Glutamatergic neuron (in vitro differentiated cells): Measurements from ENCODE around the gene KCTD17. TPM values are rescaled to one million over a fixed set of nuclear protein-coding genes. Genes with fewer than 3 reads are reported as not detected.

Experiments
- DNase-seq: peaks from one replicate; pipeline ENCODE4 v3.0.0; 2022
- H3K27ac Mint-ChIP-seq: one replicate; pipeline ENCODE4 v1.8.0; 2020; ENCODE audit warnings: mild to moderate bottlenecking, mixed read lengths, inconsistent platforms; ENCODE audit not compliant: unreplicated experiment
- H3K27me3 Mint-ChIP-seq: one replicate; pipeline ENCODE4 v1.8.0; 2020; ENCODE audit warnings: mild to moderate bottlenecking, moderate library complexity, mixed read lengths, inconsistent platforms; ENCODE audit not compliant: unreplicated experiment
- H3K36me3 Mint-ChIP-seq: one replicate; pipeline ENCODE4 v1.8.0; 2020; ENCODE audit warnings: mild to moderate bottlenecking, mixed read lengths, inconsistent platforms; ENCODE audit not compliant: unreplicated experiment
- H3K4me1 Mint-ChIP-seq: one replicate; pipeline ENCODE4 v1.8.0; 2020; ENCODE audit warnings: mild to moderate bottlenecking, low read depth, mixed read lengths, inconsistent platforms; ENCODE audit not compliant: unreplicated experiment
- H3K4me3 Mint-ChIP-seq: one replicate; pipeline ENCODE4 v1.8.0; 2020; ENCODE audit warnings: mild to moderate bottlenecking, mixed read lengths, inconsistent platforms; ENCODE audit not compliant: unreplicated experiment
- H3K9me3 Mint-ChIP-seq: one replicate; pipeline ENCODE4 v1.8.0; 2020; ENCODE audit warnings: mild to moderate bottlenecking, moderate library complexity, mixed read lengths, inconsistent platforms; ENCODE audit not compliant: unreplicated experiment
- total RNA-seq: library from RNA; stranded (reverse); fragmentation: NEBNext Ultra II Directional; extraction: Animal tissue kit (Norgen Biotek cat#: 25700); gene quantifications from one replicate; pipeline ENCODE4 v1.2.1, GENCODE V29; 2021; ENCODE audit not compliant: unreplicated experiment
- TF ChIP-seq, protein P1 (sequence below): fragments of 200-600 bp; sonication (generic); IDR thresholded peaks from one replicate; pipeline ENCODE4 v1.5.0; 2021; ENCODE audit not compliant: partially characterized antibody, unreplicated experiment

Gene KCTD17
- total RNA-seq, 1 donor from 2014 or later, result 137 TPM

DNA sequence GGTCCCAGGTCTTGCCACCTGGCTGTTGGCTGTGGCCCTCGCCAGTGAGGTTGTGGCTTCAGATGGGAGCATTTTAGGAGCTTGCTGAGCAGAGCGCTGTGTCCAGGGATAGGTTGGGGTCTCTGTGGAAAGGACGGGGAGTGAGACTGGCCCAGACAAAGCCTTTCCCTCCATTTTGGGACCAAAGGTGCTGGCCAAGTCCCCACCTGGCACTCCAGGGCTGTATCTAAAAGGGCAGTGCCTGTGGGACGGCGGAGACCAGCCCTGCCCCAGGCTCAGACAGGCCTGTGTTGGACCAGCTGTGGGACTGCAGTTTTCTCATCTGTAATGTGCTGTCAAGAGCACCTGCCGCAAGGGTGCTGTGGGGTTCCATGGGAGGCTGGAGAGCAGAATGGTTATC lies 5.0 kb upstream of the KCTD17 start:
- TF ChIP-seq, protein P1, sequence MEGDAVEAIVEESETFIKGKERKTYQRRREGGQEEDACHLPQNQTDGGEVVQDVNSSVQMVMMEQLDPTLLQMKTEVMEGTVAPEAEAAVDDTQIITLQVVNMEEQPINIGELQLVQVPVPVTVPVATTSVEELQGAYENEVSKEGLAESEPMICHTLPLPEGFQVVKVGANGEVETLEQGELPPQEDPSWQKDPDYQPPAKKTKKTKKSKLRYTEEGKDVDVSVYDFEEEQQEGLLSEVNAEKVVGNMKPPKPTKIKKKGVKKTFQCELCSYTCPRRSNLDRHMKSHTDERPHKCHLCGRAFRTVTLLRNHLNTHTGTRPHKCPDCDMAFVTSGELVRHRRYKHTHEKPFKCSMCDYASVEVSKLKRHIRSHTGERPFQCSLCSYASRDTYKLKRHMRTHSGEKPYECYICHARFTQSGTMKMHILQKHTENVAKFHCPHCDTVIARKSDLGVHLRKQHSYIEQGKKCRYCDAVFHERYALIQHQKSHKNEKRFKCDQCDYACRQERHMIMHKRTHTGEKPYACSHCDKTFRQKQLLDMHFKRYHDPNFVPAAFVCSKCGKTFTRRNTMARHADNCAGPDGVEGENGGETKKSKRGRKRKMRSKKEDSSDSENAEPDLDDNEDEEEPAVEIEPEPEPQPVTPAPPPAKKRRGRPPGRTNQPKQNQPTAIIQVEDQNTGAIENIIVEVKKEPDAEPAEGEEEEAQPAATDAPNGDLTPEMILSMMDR, result no peak
- Mint-ChIP-seq H3K36me3 (no peaks in the 10 kb centered on the region), H3K27me3 (peaks cover 7% of the 10 kb centered on the region), H3K4me3 (peak overlapping the region; percentile 63), H3K9me3 (peaks cover 23% of the 10 kb centered on the region), H3K4me1 (peaks cover 29% of the 10 kb centered on the region), H3K27ac (peak overlapping the region; percentile 99)
- no peak for DNase-seq

DNA sequence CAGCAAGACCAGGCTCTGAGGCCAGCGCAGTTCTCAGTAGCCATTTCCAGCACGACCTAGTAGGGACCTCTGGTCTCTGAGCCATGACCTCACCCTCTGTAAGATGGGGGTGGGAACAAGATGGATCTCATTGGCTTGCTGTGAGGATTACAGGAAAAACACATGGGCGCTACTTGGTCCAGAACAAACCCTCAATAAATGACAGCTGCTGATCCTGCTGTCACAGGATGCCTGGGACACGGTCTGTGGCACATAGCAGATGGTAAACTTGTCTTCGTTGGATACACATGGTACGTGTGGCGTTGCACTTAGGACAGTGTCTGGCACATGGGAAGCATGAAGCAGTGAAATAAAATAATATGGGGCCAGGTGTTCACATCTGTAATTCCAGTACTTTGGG lies 4.5 kb upstream of the KCTD17 start:
- peak; percentile 62 for DNase-seq
- Mint-ChIP-seq H3K36me3 (no peaks in the 10 kb centered on the region), H3K27me3 (peaks cover 7% of the 10 kb centered on the region), H3K27ac (peak overlapping the region; percentile 99), H3K9me3 (peaks cover 22% of the 10 kb centered on the region), H3K4me1 (peaks cover 29% of the 10 kb centered on the region), H3K4me3 (peak overlapping the region; percentile 63)
- TF ChIP-seq, protein P1, result no peak

DNA sequence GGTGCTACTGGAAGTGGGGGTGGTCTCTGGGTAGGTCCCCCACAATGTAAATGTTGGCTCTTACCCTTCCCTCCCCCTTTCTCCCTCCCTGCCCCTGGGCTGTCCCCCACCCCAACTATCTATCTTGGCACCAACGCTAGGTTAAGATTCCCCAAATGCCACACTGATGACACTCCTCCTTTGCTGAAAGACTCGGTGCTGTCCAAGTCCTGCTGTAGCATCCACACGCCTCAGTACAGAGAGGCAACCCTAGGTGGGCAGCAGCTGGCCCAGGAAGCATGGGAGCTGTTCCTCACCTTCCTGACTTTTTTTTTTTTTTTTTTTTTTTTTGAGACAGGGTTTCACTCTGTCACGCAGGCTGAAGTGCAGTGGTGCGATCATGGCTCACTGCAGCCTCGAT lies 3.4 kb upstream of the KCTD17 start:
- Mint-ChIP-seq H3K36me3 (no peaks in the 10 kb centered on the region), H3K4me3 (no peak overlapping the region), H3K9me3 (peaks cover 19% of the 10 kb centered on the region), H3K27ac (no peak overlapping the region), H3K27me3 (peaks cover 7% of the 10 kb centered on the region), H3K4me1 (peaks cover 31% of the 10 kb centered on the region)
- DNase-seq, result no peak
- TF ChIP-seq, protein P1, result no peak

DNA sequence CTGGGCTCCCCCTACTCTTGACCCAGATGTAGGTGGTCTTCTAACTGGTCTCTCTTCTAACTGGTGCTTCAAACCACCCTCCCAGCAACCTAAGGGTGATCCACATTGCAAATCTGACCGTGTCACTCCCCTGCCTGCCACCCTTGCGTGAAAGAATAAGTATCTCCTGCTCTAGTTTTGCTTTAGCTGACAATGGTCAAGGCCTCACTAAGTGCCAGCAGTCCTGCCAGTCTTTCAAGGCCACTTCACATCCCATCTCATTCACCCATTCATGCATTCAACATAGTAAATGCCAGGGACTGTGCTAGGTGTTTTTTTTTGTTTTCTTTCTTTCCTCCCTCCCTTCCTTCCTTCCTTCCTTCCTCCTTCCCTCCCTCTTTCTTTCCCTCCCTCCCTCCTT lies 2.3 kb upstream of the KCTD17 start:
- TF ChIP-seq, protein P1, result no peak
- Mint-ChIP-seq H3K27me3 (peaks cover 10% of the 10 kb centered on the region), H3K4me3 (no peak overlapping the region), H3K4me1 (peaks cover 31% of the 10 kb centered on the region), H3K27ac (peak overlapping the region; percentile 71), H3K9me3 (peaks cover 16% of the 10 kb centered on the region), H3K36me3 (no peaks in the 10 kb centered on the region)
- DNase-seq, result no peak

DNA sequence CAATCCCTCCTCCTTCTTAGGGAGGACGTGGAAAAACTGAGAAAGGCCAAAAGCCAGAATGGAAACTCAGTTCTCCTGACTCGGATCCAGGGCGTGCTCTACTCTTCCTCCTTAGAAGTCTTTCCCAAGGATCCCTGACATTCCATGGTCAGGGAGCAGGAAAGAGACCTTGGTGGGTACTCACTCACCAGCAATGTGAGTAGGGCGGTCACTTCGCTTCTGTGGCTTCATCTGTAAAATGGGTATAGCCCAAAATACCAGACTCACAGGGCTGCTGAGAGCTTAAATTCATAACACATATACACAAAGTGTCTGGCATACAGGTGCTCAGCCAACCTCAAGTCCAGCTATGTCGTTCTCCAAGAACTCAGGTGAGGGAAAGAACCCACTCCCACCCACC lies 629 bp upstream of the KCTD17 start:
- Mint-ChIP-seq H3K36me3 (no peaks in the 10 kb centered on the region), H3K27ac (no peak overlapping the region), H3K4me3 (peak overlapping the region; percentile 86), H3K27me3 (peaks cover 12% of the 10 kb centered on the region), H3K4me1 (peaks cover 39% of the 10 kb centered on the region), H3K9me3 (peaks cover 14% of the 10 kb centered on the region)
- TF ChIP-seq, protein P1, result no peak
- DNase-seq, result no peak
